ENCODE results near the gene HS6ST3. TPM values are rescaled to one million over a fixed set of nuclear protein-coding genes. Genes with fewer than 3 reads are reported as not detected.

The HS6ST3 gene
- total and polyA plus RNA-seq, 2 donors (not counting 1 experiment from before 2014, with no cell fraction given) = not detected

GRCh38 chr13:96858133-96858826, 768.4 kb downstream of the HS6ST3 start:
- Histone ChIP-seq H3K4me1 (ENCODE audit: control insufficient read depth, extremely low read depth, insufficient read depth, low read length) (no peaks in the 10 kb centered on the region), H4K20me1 (ENCODE audit: control insufficient read depth, extremely low read depth, insufficient read depth, low read length) (no peaks in the 10 kb centered on the region), H3K79me2 (ENCODE audit: control insufficient read depth, insufficient read depth, low read length) (no peaks in the 10 kb centered on the region), H3K9ac (ENCODE audit: insufficient read depth, low read length) (no peak overlapping the region), H3K36me3 (ENCODE audit: control insufficient read depth, insufficient read depth, low read length) (no peaks in the 10 kb centered on the region), H3K4me2 (ENCODE audit: extremely low read depth, insufficient read depth, low read length) (no peak overlapping the region), H3K27ac (ENCODE audit: insufficient read depth, low read length) (no peak overlapping the region), H3K9me3 (ENCODE audit: control insufficient read depth, insufficient read depth, low read depth, low read length) (no peaks in the 10 kb centered on the region), H3K27me3 (ENCODE audit: control insufficient read depth, insufficient read depth, low read length) (no peaks in the 10 kb centered on the region), H2AFZ (ENCODE audit: low read length) (no peak overlapping the region), H3K4me3 (replicated peaks in 1 of 4; ENCODE audit: control extremely low read depth in 1 of 4, insufficient read depth in 1 of 4, low read depth in 3 of 4, low read length in 4 of 4) (no peak overlapping the region)
- DNase-seq (ENCODE audit: low read depth in 2 of 2) = no peak
- TF ChIP-seq CTCF (conservative IDR thresholded peaks at IDR 0.05 in 1 of 2, IDR thresholded peaks at IDR 0.05 in 1 of 2; ENCODE audit: low read depth in 1 of 2, low read length in 2 of 2) (no peak), EZH2 (IDR thresholded peaks at IDR 0.05; ENCODE audit: low read length, missing control alignments) (no peak)

- no peak for DNase-seq (ENCODE audit: low read depth in 2 of 2)
- Histone ChIP-seq H2AFZ (ENCODE audit: low read length) (no peak overlapping the region), H3K4me2 (ENCODE audit: extremely low read depth, insufficient read depth, low read length) (no peak overlapping the region), H3K27ac (ENCODE audit: insufficient read depth, low read length) (no peak overlapping the region), H3K36me3 (ENCODE audit: control insufficient read depth, insufficient read depth, low read length) (no peaks in the 10 kb centered on the region), H3K4me1 (ENCODE audit: control insufficient read depth, extremely low read depth, insufficient read depth, low read length) (no peaks in the 10 kb centered on the region), H3K27me3 (ENCODE audit: control insufficient read depth, insufficient read depth, low read length) (no peaks in the 10 kb centered on the region), H3K79me2 (ENCODE audit: control insufficient read depth, insufficient read depth, low read length) (no peaks in the 10 kb centered on the region), H4K20me1 (ENCODE audit: control insufficient read depth, extremely low read depth, insufficient read depth, low read length) (no peaks in the 10 kb centered on the region), H3K4me3 (replicated peaks in 1 of 4; ENCODE audit: control extremely low read depth in 1 of 4, insufficient read depth in 1 of 4, low read depth in 3 of 4, low read length in 4 of 4) (no peak overlapping the region), H3K9me3 (ENCODE audit: control insufficient read depth, insufficient read depth, low read depth, low read length) (no peaks in the 10 kb centered on the region), H3K9ac (ENCODE audit: insufficient read depth, low read length) (no peak overlapping the region)
- no peak for TF ChIP-seq EZH2 (IDR thresholded peaks at IDR 0.05; ENCODE audit: low read length, missing control alignments)
- no peak for TF ChIP-seq CTCF (conservative IDR thresholded peaks at IDR 0.05 in 1 of 2, IDR thresholded peaks at IDR 0.05 in 1 of 2; ENCODE audit: low read depth in 1 of 2, low read length in 2 of 2)
Observed at GRCh38 chr13:96860882-96861281, 771.0 kb downstream of the HS6ST3 start.

GRCh38 chr13:96862093-96862492, 772.2 kb downstream of the HS6ST3 start:
- H3K4me3 ChIP-seq (replicated peaks in 1 of 4; ENCODE audit: control extremely low read depth in 1 of 4, insufficient read depth in 1 of 4, low read depth in 3 of 4, low read length in 4 of 4) = no peak overlapping the region
- no peaks in the 10 kb centered on the region for H3K27me3 ChIP-seq (ENCODE audit: control insufficient read depth, insufficient read depth, low read length)
- no peak for DNase-seq (ENCODE audit: low read depth in 2 of 2)
- H3K9me3 ChIP-seq (ENCODE audit: control insufficient read depth, insufficient read depth, low read depth, low read length) = no peaks in the 10 kb centered on the region
- no peak overlapping the region for H3K27ac ChIP-seq (ENCODE audit: insufficient read depth, low read length)
- H3K4me1 ChIP-seq (ENCODE audit: control insufficient read depth, extremely low read depth, insufficient read depth, low read length) = no peaks in the 10 kb centered on the region
- no peaks in the 10 kb centered on the region for H3K79me2 ChIP-seq (ENCODE audit: control insufficient read depth, insufficient read depth, low read length)
- H3K4me2 ChIP-seq (ENCODE audit: extremely low read depth, insufficient read depth, low read length) = no peak overlapping the region
- no peak overlapping the region for H3K9ac ChIP-seq (ENCODE audit: insufficient read depth, low read length)
- H3K36me3 ChIP-seq (ENCODE audit: control insufficient read depth, insufficient read depth, low read length) = no peaks in the 10 kb centered on the region
- H4K20me1 ChIP-seq (ENCODE audit: control insufficient read depth, extremely low read depth, insufficient read depth, low read length) = no peaks in the 10 kb centered on the region
- no peak for TF ChIP-seq EZH2 (IDR thresholded peaks at IDR 0.05; ENCODE audit: low read length, missing control alignments)
- no peak for TF ChIP-seq CTCF (conservative IDR thresholded peaks at IDR 0.05 in 1 of 2, IDR thresholded peaks at IDR 0.05 in 1 of 2; ENCODE audit: low read depth in 1 of 2, low read length in 2 of 2)
- no peak overlapping the region for H2AFZ ChIP-seq (ENCODE audit: low read length)
